NCI-H2107 (cell line): Measurements from ENCODE around the gene OPHN1.

ENCODE experiments used
- DNase-seq: peaks from one replicate; lab custom pipeline; 2025; lab: John Stamatoyannopoulos, UW

Gene OPHN1

DNA sequence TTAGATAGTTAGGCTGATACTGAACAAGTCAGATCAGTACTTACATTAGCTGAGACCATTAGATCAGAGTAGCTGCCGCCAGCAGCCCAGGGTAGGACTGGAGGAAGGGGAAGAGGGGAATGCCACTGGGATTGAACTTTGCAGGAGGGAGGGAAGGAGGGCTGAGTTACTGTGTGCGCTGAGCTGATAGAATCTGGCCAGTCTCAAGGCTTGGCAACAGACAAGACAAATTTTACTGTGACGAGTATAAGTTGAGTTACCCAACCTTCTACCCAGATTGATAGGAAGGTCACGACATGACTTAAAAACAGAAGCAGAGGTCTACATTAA is 372.1 kb downstream of the OPHN1 start:
- no peak for DNase-seq

DNA sequence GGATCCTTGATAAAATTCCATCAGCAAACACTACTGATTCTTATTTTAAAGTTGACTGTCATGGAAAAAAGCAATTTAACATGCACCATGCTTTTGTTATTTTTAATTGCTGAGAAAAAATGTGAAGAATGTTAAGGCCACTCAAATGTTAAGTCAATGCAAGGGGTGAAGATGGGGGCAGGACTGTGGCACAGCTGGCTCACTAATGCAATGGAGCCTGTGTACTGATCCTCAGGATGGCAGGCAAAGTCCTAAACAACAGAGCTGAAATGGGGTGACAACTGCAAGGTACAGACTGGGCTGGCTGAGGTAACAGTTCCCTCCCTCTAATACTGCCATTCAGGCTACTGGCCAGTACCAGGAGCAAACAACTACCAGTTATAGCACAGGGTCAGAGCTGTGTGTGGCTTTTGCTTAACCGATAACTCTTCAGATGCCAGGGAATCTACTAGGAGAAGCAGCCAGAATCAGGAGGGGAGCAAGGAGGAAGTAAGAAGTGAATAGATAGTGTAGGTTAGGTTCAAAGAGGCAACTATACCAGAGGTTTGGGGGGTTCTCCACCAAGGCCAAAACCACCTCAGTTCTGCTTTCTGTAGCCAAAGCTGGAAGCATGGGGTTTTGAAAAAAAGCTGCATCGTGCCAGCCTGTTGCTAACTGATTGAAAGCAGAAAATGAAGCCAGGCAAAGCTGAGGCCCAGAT is 372.6 kb downstream of the OPHN1 start:
- DNase-seq = no peak

DNA sequence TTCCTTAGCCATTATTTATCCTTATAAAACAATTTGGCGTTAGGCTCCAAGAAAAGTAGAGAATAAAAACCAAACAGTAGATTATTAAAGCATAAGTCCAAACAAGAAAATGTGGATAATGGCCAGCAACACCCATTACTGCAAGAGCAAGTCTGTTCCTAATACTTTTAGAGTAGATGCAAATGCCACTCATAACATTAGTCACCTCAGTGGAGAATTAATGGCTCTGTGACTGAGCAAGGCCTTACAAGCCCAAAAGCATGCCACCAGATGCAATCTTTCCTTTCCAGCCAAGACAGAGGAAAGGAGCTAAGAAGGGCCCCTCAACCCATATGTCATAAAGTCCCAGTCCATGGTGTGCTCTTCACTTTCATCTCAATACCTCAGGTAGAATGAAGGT is 373.8 kb downstream of the OPHN1 start:
- DNase-seq = no peak

DNA sequence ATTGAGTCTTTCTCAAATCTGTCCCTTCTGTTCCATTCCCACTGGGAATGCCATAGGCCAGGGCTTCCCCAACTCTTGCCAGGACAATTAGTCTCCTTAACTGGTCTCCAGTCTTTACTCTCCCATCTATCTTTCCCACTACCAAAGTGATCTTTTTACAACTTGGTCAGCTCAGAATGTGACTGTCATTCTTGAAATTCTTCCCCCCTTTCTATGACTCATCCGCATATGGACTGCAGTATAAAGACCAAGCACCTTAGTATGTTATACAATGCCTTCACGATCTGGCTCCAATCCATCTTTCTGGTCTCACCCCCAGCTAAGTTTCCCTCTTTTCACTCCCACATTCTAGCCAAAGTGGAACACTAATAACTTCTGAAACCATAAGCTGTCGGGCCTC is 383.8 kb downstream of the OPHN1 start:
- no peak for DNase-seq

DNA sequence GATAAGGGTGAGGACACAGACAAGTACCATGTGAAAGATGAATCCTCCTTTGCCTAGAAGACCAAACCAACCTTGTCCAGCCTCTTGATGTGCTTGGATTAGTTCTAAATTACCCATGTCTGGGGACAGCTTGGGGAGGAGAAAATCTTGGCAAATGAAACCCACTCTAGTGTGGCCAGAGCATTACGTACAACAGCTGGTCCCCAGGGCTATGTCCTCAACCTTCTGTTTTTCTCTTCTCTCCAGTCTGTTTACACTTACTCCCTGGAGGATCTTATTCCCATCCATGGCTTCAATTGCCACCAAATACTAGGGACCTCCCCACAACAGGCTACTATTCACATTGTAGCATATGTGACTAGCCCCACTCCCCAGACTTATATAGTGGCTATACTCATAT is 384.5 kb downstream of the OPHN1 start:
- no peak for DNase-seq

DNA sequence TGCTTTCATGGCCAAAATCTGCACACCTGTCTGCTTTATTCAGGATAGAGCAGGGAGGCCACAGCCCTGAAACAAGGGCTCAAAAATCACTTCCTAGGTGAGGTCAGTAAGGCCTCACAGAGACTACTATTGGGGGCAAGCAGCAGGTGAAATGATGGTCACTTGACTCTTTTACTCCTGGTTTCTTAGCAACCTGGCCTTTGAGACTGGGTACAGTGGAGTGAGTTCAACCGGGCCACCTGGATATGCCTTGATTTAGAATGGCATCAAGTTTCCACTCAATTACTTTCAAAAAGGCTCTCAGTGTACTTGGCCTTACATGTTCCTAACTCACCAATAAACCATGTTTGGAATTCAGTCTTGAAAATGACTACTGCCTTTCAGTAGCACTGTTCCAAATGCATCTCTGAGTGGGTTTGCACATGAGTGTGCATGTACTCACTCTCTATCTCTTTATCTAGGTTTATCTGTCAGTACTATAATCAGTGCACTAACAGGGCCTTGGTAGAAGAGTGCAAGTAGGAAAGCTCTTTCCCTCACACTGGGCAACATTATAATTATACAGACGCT is 388.2 kb downstream of the OPHN1 start:
- peak; percentile 9 for DNase-seq

DNA sequence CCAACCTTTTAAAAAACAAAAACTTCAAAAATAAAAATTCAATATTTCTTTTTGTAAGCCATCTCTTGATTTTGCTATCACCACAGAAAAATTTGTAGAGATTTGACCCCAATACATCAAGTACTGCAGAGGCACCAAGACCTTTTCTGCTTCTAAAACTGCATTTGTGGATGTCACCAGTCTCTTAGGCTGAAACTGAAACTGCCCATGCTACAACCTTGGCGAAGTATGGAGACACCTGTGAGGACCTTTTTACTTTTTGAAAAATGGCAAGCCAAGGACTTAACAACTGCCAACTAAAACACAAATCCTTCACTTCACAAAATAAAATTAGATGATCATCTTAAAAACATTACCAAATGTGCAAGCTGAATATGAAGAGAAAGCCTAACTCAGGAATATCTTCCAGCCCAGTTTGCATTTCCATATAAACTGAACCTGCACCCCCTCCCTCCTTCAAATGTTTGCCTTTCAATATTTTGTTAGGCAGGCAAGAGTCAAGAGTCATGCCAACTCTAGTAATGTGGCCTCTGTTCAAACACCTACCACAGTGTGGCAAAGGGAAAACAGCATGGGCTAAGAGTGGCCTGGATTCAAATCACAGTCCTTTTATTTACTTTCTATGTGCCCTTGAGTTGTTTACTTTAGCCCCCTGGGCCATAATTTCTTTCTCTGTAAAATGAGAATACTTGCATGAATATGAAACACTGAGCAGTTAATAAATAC is 389.4 kb downstream of the OPHN1 start:
- DNase-seq = no peak

DNA sequence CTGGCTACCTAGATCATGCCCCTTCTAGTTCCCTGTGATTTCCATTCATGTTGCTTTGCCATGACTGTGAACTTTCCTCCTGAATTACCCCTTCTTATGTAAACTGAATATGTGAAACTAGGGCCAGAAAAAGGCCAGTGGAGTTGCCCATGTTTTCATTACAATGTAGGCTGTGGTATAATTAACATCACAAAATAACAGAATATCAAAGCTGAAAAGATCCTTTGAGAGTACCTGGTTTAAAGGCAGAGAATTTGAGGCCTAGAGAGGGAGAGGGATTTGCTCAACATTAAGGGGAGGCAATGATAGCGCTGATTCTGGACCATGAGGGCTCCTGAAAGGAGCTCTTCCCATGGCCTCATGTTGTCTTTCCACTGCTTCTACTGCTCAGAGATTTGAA is 392.2 kb downstream of the OPHN1 start:
- no peak for DNase-seq

DNA sequence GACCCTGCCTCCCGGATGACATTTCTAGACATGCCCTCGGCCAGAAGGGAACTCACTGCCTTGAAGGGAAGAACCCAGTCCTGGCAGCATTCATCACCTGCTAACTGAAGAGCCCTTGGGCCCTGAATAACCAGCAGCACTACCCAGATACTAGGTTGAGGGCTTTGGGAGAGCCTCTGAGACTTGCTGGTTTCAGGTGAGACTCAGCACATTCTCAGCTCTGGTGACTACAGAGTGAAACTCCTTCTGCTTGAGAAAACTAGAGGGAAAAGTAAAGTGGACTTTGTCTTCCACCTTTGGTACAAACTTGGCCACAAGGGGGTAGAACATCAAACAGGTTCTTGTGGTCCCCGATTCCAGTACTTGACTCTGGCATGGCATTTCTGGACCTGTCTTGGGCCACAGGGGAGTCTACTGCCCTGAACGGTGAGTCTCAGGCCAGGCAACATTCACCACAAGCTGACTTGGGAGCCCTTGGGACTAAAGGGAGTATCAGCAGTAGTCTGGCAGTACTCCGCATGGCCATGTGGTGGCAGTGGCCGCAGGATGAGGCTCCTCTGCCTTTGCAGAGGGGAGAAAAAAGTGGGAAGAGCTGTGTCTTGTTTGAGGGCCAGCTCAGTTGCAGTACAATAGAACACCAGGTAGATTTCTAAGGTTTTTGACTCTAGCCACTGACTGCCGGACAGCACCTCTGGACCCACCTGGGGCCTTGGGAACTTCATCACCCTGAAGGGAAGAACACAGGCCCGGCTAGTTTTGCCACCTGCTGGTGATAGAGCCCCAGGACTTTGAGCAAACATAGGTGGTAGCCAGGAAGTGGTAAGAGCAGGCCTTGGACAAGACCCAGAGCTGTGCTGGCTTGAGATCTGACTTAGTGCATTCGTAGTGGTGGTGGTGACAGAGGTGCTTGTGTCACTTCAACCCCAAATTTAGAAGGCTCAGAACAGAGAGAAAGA is 414.8 kb downstream of the OPHN1 start:
- no peak for DNase-seq

DNA sequence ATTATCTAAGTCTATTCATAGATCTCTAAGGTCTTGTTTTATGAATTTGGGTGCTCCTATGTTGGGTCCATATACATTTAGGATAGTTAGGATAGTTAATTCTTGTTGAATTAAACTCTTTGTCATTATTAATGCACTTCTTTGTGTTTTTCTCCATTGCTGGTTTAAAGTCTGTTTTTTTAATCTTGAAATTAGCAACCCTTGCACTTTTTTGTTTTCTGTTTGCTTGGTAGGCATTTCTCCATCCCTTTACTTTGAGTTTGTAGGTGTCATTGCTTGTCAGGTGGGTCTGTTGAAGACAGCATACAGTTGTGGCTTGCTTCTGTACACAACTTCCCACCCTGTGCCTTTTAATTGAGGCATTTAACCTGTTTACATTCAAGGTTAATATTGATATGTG is 434.8 kb downstream of the OPHN1 start:
- DNase-seq = no peak
